ENCODE measurements around the gene TSEN2. TPM values are rescaled to one million over a fixed set of nuclear protein-coding genes. Genes with fewer than 3 reads are reported as not detected.

The TSEN2 gene
- total and polyA plus RNA-seq, 10 of the 15 experiments (the other 5 are each of a cell fraction or from before 2014, with no cell fraction given): 17.7 to 32.3 (median 24.3) TPM

DNA sequence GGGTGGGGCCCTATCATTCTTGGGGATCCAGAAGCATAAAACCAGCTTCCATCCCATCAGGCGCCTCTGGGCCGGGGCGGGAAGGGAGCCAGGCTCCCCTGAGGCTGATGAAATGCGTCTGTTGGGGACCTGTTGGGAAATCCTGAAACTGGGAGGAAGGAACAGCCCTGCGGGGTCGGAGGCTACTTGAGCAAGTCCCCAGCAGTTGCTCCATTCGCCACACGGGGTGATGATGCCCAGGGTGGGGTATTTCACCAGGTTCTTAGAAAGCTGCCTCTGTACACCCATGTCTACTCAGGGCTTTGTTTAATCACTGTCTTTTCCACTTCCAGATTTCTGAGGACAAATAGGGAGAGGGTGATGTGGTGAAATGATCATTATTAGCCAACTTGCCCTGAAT is 25.4 kb upstream of the TSEN2 start:
- H4K20me1 ChIP-seq (ENCODE audit: control insufficient read depth, insufficient read depth): no peaks in the 10 kb centered on the region
- H3K4me2 ChIP-seq (ENCODE audit: control insufficient read depth, insufficient read depth): no peak overlapping the region
- no peaks in the 10 kb centered on the region; a peak in 1 of 4 replicates for H3K27me3 ChIP-seq (replicated peaks in 1 of 2; ENCODE audit: control insufficient read depth in 2 of 2, insufficient read depth in 2 of 2, low read length in 1 of 2)
- no peak for FAIRE-seq
- no peaks in the 10 kb centered on the region for H3K36me3 ChIP-seq (ENCODE audit: control insufficient read depth in 2 of 2, insufficient read depth in 2 of 2, low read length in 1 of 2)
- TF ChIP-seq, protein P1, sequence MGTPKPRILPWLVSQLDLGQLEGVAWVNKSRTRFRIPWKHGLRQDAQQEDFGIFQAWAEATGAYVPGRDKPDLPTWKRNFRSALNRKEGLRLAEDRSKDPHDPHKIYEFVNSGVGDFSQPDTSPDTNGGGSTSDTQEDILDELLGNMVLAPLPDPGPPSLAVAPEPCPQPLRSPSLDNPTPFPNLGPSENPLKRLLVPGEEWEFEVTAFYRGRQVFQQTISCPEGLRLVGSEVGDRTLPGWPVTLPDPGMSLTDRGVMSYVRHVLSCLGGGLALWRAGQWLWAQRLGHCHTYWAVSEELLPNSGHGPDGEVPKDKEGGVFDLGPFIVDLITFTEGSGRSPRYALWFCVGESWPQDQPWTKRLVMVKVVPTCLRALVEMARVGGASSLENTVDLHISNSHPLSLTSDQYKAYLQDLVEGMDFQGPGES (IDR thresholded peaks at IDR 0.05): no peak
- no peaks in the 10 kb centered on the region for H3K9me3 ChIP-seq (replicated peaks; ENCODE audit: control insufficient read depth, insufficient read depth, low read length)
- no peak for DNase-seq (ENCODE audit: low read depth, low spot score)
- no peaks in the 10 kb centered on the region for H3K4me1 ChIP-seq (ENCODE audit: control insufficient read depth, insufficient read depth, low read length)
- H3K9ac ChIP-seq (ENCODE audit: control insufficient read depth, insufficient read depth, low read length): no peak overlapping the region
- H3K79me2 ChIP-seq (ENCODE audit: control insufficient read depth, insufficient read depth, low read length): no peaks in the 10 kb centered on the region
- no peak for ATAC-seq
- H2AFZ ChIP-seq (ENCODE audit: control insufficient read depth, low read depth, low read length): no peak overlapping the region
- SMC1A ChIA-PET (ENCODE audit: uncharacterized antibody, unreplicated experiment): no interaction called here
- no TSS peak for BruUV-seq (replicated peaks)
- 38% methylated on average over 8 of the region's 8 CpGs for WGBS (ENCODE audit: insufficient coverage, insufficient replicate concordance, low lambda C conversion rate, missing lambda C conversion rate)
- no peak overlapping the region for H3K4me3 ChIP-seq
- RAD21 ChIA-PET (ENCODE audit: unreplicated experiment): no interaction called here
- CTCF ChIA-PET: interaction anchor here (1.1 kb wide), 1 partner anchor 324 kb away, joined by 4 read pairs; no protein-coding TSS in a partner anchor
- in situ Hi-C loops (cut with MboI) (no loop called here), intact Hi-C loops (cut with micrococcal nuclease; ENCODE audit: unreplicated experiment) (no loop called here)
- no peak overlapping the region for H3K27ac ChIP-seq (ENCODE audit: control insufficient read depth, insufficient read depth)
- POLR2A ChIA-PET: no interaction called here

- CTCF ChIA-PET: no interaction called here
- Histone ChIP-seq H3K36me3 (ENCODE audit: control insufficient read depth in 2 of 2, insufficient read depth in 2 of 2, low read length in 1 of 2) (no peaks in the 10 kb centered on the region), H3K9me3 (replicated peaks; ENCODE audit: control insufficient read depth, insufficient read depth, low read length) (no peaks in the 10 kb centered on the region), H3K4me1 (ENCODE audit: control insufficient read depth, insufficient read depth, low read length) (no peaks in the 10 kb centered on the region), H3K4me2 (ENCODE audit: control insufficient read depth, insufficient read depth) (no peak overlapping the region), H3K9ac (ENCODE audit: control insufficient read depth, insufficient read depth, low read length) (no peak overlapping the region), H3K27ac (ENCODE audit: control insufficient read depth, insufficient read depth) (no peak overlapping the region), H4K20me1 (ENCODE audit: control insufficient read depth, insufficient read depth) (no peaks in the 10 kb centered on the region), H3K79me2 (ENCODE audit: control insufficient read depth, insufficient read depth, low read length) (no peaks in the 10 kb centered on the region), H3K4me3 (no peak overlapping the region), H3K27me3 (replicated peaks in 1 of 2; ENCODE audit: control insufficient read depth in 2 of 2, insufficient read depth in 2 of 2, low read length in 1 of 2) (no peaks in the 10 kb centered on the region; a peak in 2 of 4 replicates), H2AFZ (ENCODE audit: control insufficient read depth, low read depth, low read length) (no peak overlapping the region)
- POLR2A ChIA-PET: no interaction called here
- TF ChIP-seq FOS (IDR thresholded peaks at IDR 0.05; ENCODE audit: borderline replicate concordance, extremely low read depth, insufficient read length) (no peak), TCF7 (IDR thresholded peaks at IDR 0.05; ENCODE audit: borderline replicate concordance) (no peak), NR2C2 (IDR thresholded peaks at IDR 0.05; ENCODE audit: borderline replicate concordance, control insufficient read depth, insufficient read length, low read depth) (no peak), ZBED1 (IDR thresholded peaks at IDR 0.05; ENCODE audit: borderline replicate concordance) (no peak), MTA3 (IDR thresholded peaks at IDR 0.05; ENCODE audit: borderline replicate concordance, low read length) (no peak), ZNF24 (IDR thresholded peaks at IDR 0.05) (no peak), CEBPB (IDR thresholded peaks at IDR 0.05; ENCODE audit: borderline replicate concordance in 1 of 2, low read depth in 2 of 2, low read length in 2 of 2) (no peak), MYB (IDR thresholded peaks at IDR 0.05; ENCODE audit: borderline replicate concordance, low read depth, low read length) (no peak), SREBF2 (IDR thresholded peaks at IDR 0.05; ENCODE audit: low read length) (no peak), FOXK2 (IDR thresholded peaks at IDR 0.05) (no peak), CREM (IDR thresholded peaks at IDR 0.05; ENCODE audit: low read depth) (no peak), YBX1 (IDR thresholded peaks at IDR 0.05) (no peak), ZNF207 (IDR thresholded peaks at IDR 0.05; ENCODE audit: borderline replicate concordance) (no peak), ZNF217 (IDR thresholded peaks at IDR 0.05) (no peak), TARDBP (IDR thresholded peaks at IDR 0.05; ENCODE audit: borderline replicate concordance) (no peak), MEF2B (IDR thresholded peaks at IDR 0.05; ENCODE audit: partially characterized antibody, poor library complexity, severe bottlenecking) (no peak)
- TF ChIP-seq, protein P2, sequence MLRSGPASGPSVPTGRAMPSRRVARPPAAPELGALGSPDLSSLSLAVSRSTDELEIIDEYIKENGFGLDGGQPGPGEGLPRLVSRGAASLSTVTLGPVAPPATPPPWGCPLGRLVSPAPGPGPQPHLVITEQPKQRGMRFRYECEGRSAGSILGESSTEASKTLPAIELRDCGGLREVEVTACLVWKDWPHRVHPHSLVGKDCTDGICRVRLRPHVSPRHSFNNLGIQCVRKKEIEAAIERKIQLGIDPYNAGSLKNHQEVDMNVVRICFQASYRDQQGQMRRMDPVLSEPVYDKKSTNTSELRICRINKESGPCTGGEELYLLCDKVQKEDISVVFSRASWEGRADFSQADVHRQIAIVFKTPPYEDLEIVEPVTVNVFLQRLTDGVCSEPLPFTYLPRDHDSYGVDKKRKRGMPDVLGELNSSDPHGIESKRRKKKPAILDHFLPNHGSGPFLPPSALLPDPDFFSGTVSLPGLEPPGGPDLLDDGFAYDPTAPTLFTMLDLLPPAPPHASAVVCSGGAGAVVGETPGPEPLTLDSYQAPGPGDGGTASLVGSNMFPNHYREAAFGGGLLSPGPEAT (IDR thresholded peaks at IDR 0.05; ENCODE audit: low read depth): no peak
- SMC1A ChIA-PET (ENCODE audit: uncharacterized antibody, unreplicated experiment): no interaction called here
- in situ Hi-C loops (cut with MboI) (no loop called here), intact Hi-C loops (cut with micrococcal nuclease; ENCODE audit: unreplicated experiment) (no loop called here)
- RAD21 ChIA-PET (ENCODE audit: unreplicated experiment): no interaction called here
- no peak for DNase-seq (ENCODE audit: low read depth, low spot score)
- no TSS peak for BruUV-seq (replicated peaks)
- no peak for FAIRE-seq
- no peak for ATAC-seq
- 40% methylated on average over 3 of the region's 3 CpGs for WGBS (ENCODE audit: insufficient coverage, insufficient replicate concordance, low lambda C conversion rate, missing lambda C conversion rate)
Measured at GRCh38 chr3:12460127-12460526, 24.2 kb upstream of the TSEN2 start.
